GM21786 (cell line): ENCODE data around the gene PLXNA4.

Source experiments
- ATAC-seq: cut with Tn5 transposase; IDR thresholded peaks from one replicate; pipeline ENCODE4 v1.9.1; 2021; ENCODE audit not compliant: unreplicated experiment

PLXNA4 gene

DNA sequence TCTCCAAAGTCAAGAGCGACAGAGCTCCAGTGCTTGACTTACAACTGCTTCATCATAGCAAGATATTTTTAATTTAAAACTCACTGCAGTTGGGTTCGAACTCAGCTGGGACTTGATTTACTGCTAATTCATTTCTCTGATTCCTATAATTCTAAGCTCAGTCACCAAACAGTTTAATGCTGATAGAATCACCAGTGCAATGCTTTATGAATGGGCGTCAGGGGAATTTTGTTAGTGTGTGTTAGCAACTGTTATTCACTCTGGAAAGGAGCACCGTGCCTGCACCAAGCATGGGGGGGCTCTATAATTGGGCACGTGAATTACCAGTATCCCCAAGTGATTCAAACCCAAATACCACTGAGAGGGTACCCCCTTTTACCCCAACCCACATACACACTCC lies 10.4 kb downstream of the PLXNA4 start:
- no peak for ATAC-seq

DNA sequence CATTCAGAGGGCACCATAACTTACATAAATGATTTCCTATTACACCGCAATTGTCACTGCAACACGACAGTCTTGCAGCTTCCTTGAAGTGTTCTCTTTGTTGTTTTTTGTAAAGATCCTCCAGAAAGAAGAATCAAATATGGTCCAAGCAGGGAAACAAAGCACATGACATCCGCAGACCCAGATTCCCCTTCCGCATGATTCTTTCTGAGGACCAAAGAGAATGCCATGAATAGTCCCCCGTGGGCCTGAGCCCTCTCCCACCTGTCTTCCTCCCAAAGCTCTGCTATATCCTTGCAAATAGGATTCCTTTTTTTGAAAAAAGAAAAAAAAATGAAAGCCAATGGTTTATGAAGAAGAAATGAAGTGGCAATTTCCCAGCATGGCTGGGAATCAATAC lies 10.8 kb downstream of the PLXNA4 start:
- ATAC-seq: no peak

DNA sequence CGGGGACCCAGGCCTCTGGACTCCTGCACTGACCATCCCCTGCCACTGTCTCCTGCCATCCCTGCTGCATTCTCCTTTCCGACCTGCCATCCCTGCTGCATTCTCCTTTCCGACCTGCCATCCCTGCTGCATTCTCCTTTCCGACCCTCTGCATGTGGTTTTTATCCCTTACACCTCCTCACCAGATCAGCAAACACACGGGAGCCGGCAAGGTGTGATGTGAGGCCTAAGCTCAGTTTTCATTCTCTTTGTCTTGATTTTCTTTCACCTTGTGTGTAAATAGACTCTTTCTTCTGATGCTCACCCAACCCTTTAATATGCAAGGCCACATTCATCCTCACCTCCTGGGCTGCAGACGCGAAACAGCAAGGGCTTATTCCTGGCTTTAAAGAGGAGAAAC lies 11.4 kb downstream of the PLXNA4 start:
- no peak for ATAC-seq

DNA sequence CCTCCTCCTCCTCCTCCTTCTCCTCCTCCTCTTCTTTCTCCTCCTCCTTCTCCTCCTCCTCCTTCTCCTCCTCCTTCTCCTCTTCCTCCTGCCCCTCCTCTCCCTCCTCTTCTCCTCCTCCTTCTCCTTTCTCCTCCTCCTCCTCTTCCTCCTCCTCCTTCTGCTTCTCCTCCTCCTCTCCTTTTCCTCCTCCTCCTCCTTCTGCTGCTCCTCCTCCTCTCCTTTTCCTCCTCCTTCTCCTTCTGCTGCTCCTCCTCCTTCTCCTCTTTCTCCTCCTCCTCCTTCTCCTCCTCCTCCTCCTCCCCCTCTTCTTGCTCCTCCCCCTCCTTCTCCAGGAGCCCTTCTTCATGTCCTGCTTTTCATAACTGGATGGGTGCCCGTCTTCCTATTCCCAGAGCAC lies 12.2 kb downstream of the PLXNA4 start:
- no peak for ATAC-seq

DNA sequence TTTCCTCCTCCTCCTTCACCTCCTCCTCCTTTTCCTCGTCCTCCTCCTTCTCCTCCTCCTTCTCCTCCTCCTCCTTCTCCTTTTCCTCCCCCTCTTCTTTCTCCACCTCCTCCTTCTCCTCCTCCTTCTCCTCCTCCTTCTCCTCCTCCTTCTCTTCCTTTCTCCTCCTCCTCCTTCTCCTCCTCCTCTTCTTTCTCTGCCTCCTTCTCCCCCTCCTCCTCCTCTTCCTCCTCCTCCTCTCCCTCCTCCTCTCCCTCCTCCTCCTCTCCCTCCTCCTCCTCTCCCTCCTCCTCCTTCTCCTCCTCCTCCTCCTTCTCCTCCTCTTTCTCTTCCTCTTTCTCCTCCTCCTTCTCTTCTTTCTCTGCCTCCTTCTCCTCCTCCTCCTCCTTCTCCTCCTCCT lies 13.6 kb downstream of the PLXNA4 start:
- ATAC-seq: no peak

DNA sequence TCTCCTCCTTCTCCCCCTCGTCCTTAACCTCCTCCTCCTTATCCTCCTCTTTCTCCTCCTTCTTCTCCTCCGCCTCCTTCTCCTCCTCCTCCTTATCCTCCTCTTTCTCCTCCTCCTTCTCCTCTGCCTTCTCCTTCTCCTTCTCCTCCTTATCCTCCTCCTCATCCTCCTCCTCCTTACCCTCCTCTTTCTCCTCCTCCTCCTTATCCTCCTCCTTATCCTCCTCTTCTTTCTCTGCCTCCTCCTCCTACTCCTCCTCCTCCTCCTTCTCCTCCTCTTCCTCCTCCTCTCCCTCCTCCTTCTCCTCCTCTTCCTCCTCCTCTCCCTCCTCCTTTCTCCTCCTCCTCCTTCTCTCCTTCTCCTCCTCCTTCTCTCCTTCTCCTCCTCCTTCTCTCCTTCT lies 14.5 kb downstream of the PLXNA4 start:
- ATAC-seq: no peak

DNA sequence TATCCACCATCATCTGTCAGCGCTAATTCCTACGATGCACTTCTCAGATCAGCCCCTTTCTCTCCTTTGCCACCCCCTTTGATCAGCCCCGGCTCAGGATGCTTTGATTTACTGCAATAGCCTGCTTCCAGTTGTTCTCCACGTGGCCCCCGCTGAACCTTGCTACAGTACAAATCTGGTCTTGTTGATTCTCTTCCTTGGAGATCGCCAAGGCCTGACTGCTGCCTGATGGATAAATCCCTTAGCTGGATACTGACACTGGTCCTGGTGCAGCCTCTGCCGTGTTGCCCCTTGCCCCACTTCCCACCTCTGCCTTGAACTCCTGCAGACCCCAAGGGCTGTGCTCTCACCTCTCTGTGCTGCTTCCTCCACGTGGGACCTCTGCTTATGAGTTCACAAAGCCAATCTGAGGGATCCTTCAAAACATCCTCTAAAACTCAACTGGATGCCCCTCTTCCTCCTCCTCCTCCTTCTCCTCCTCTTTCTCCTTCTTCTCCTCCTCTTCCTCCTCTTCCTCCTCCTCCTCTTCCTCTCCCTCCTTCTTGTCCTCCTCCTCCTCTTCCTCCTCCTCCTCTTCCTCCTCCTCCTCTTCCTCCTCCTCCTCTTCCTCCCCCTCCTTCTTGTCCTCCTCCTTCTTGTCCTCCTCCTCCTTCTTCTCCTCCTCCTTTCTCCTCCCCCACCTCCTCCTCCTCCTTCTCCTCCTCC lies 15.3 kb downstream of the PLXNA4 start:
- no peak for ATAC-seq

DNA sequence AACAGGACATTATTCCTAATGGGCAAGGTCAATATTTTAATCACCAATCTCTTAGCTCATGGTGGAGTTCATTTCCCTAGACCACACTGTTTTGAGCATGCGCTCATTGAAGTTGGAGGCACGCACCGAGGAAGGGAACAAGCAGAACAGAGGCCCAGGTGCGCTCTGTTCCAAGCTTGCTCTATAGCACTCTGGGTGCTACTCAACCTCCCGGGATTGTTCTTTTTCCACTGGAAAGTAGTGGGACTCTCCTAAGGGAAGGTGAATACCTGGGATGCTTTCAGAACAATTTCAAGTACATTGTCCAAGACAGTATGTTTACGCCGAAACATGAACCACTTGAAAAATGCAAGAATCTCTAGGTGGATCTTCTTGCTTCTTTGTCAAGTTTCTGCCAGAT lies 16.2 kb downstream of the PLXNA4 start:
- ATAC-seq: no peak

DNA sequence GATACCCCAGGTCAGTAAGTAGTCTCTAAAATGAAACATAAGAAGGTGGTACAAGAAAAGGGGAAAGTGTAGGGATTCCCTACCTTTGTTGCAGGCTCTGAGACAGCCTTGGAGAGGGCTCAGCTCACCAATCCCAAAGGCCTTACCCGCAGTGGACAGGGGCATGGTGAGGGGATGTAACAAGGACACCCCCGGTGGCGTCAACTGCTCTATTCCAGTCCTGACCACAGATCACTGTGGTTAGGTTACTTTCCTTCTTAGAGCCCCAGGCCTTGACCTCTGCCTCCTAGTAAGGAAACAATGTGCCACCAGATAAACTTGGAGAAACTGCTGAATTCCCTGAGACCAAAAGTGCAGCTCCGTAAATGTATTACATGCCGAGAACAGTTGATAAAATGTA lies 17.5 kb downstream of the PLXNA4 start:
- ATAC-seq: no peak

DNA sequence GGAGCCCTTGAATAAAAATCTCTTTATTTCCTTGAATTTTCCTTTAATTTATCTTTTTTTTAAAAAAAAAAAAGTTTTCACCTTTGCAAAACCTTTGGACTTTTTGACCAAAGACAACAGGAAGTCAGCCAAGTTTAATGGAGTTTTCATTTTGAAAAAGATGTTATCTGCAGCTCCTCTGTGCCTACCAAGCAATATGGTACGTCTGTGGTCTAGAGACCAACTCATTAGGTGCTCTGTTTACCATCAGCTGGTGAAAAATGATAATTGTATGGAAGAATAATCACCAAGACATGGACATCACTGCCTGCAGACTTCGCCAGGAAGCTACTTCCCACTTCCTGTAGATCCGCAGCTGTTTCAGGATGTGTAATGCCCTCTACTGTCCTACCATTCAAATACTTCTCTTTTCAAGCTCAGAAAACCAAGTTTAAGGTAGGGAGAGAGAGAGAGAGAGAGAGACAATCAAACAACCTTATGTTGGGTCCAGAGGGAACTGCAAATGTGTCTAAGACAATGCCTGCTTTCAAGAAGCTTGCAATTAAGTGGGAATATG lies 18.7 kb downstream of the PLXNA4 start:
- no peak for ATAC-seq

DNA sequence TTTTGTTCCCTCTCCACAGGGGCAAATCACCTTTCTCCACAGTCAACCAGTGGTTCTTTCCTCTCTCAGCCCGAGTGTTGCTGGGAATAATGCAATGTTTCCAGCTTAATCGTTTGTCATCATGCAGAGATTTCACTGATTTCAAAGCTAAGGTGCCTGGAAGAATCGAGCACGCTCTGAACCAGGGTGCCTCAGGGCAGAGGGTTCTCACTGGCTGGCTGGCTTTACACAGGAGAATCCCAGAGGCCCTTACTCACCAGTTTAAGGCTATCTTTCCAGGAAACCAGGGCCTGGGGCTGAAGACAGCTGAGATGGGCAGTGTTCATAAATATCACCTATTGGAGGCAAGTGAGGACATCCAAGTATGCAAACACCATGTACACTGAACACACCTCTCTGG lies 21.8 kb downstream of the PLXNA4 start:
- ATAC-seq: no peak

DNA sequence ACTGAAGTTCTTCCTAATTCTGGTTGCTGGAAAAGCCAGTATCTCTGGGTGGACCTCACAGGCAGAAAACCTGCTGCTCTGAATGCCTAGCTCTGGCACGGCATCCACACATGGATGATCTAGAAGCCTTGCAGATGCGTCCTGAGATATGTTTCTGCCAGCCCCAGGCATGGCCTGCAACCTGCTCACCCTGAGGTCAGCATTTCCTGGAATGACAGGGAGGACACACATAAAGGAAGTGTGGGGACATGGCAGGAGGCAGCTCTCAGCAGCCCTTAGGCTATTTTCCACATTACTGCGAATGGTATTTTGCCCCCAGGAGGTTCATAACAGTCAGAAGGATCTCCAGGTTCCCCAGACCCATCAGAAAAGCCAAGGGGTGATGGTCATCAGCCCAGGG lies 23.2 kb downstream of the PLXNA4 start:
- ATAC-seq: no peak

DNA sequence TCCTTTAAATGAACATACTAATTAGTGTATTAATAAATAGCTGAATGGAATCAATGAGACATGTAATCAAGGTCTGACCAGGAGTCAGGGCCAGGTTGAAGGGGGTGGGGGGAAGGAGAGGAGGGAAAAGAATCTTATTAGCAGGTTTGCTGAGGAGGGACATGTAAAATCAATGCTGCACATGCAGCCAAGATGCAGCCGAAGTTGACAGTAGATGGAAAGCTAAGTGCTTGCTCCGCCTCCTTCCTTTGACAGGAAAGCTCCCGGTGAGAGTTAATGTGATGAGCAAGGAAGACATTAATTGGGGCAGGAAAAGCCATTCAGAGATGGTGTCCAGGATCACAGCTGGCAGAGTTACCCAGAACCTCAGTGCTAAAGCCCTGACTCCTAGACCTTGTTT lies 24.4 kb downstream of the PLXNA4 start:
- ATAC-seq: no peak

DNA sequence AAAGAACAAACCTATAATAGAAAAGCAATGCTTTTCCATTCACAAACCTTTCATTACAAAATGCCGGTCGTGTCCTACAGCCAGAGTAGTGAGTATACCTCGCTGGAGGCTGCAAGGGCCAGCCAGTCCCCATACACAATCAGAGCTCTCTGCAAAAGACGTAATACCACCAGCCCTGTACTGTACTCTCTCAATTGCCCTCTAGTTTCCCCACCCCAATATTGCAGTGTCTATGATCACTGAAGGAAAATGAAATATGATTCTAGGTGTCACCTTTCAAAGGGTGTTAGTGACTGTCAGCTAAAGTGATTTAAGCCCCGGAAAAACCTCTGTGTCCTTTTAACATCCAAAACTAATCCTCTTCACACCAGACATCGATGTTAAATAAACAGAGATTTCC lies 24.8 kb downstream of the PLXNA4 start:
- no peak for ATAC-seq

DNA sequence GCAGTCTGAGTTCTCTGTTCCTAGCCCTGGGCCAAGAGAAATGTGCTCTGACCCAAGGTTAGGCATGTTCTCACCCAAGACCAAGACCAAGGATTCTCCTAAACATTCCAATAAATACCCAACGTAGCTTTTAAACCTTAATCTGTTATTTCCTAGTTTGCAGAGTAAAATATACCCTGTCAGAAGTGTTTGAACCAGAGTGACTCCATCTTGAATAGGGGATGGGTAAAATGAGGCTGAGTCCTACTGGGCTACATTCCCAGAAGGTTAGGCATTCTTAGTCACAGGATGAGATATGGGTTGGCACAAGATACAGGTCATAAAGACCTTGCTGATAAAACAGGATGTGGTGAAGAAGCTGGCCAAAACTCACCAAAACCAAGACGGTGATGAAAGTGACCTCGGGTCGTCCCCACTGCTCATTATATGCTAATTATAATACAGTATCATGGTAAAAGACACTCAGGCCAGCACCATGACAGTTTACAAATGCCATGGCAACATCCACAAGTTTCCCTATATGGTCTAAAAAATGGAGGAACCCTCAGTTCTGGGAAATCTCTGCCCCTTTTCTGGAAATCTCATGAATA lies 27.7 kb downstream of the PLXNA4 start:
- no peak for ATAC-seq

DNA sequence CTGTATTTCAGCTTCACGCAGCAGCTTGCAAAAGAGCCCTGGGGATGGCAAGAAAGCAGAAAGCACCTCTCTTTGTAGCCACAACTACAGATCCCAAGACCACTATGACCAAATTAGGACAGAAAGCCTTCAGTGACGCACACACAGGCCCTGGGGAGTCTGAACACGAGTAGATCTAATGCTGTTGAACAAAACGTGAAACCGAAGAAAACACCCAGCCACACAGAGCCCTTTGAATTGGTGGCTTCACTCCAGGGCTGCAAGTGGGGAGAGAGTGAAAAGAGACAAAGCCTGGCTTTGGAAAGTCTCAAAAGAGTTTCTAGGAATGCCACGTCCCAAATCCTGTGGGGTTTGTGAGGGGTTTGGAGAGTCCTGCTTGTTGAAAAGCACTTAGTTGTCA lies 28.4 kb downstream of the PLXNA4 start:
- ATAC-seq: no peak

DNA sequence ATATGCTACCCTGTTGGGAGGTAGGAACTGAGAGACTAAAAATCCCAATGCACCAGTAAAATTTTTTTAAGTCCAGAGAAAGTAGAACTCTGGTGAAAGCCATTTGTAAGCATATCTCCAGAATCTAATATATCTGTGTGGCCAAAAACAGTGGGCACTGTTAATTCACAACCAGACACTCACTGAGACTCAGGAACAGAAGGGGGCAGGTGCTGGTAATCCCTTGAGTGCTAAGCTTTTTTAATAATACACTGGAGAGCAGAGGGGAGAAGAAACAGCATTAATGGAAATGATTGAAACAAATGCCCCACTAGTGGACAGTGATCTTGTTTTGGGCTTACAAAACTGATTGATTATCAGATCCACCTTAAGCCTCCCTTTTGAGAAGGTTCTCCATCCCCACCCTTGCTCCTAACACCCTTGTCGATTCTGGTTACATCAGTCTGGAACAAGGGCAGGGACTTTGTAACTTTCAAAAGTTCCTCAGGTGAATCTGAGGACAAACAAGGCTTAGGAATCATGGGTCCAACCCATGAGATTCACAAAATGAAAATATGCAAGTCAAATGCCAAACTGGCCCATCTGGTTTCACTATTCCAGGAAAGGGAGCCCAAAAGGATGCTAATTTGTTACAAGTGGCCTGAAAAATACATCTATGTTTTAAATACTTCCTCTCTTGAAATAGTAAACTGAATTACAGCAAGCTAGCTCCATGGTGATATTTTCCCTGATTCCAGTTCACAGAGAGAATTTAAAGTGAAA lies 29.7 kb downstream of the PLXNA4 start:
- no peak for ATAC-seq

DNA sequence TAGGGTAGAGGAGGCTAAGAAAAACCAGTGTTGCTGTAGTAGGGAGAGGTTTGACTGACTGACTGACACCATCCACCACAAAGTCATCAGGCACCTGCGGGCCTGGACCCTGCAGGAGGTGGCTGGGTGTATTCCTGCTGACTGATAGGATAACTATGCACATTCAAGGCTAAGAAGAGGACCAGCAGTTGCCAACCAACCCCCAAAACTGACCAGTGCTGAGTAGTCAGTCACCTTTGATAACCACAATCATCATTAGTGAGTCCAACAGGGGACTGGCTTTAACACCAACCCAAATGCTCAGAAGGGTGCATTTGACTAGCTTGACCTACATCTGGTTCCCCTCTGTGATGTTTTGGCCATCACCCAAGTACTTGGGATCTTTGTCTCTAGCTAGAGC lies 30.5 kb downstream of the PLXNA4 start:
- ATAC-seq: no peak

DNA sequence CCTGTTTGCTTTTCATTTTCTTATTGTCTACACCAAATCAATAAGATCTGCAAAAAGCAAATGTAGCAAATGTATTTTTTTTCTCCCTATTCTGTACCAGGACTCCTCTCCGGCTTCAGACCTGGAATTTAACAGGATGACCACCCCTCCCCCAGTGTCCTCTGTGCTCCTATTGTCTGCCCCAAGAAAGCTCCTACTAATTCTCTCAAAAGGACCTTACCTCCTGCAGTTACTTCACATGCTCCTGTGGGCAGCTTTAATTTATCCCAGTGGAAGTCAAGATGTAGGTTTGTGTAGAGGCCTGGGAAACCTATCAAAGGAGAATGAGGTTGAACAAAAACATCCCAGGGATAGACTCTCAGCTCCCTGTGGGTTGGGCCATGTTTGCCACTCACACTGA lies 31.3 kb downstream of the PLXNA4 start:
- ATAC-seq: no peak

DNA sequence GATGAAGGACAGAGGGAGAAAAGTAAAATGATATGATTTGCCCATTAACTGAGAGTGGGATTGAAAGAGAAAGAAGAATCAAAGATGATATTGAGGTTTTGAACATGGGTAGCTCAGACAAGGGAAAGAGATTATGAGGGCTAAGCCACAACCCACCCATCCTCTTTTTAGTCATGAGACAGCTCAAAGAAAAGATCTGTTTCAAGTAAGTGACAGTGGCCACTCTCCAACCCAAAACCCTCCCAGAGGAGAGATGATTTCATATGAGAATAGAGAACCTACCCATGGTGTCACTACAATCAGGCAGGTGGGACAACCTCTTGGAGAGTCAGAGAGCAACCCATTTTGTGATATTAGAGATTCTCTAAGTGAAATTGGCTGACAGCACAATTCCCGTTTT lies 32.2 kb downstream of the PLXNA4 start:
- no peak for ATAC-seq

DNA sequence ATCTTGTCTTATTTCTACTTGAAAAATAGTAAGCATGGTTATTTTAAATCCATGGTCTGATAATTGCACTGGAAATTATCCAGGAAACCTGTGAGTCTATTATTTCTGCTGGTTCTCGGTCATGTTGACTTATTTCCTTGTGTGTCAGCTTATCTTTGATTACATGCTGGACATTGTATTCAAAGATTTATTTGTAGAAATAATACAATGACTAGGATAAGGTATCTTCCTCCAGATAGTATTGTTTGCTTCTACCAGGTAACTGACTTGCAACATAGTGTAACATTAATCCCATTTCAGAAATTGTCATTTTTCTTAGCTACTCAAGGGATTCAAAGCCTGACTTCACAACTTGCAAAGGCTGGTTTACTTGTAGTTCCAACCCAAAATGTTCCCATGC lies 33.4 kb downstream of the PLXNA4 start:
- ATAC-seq: no peak

DNA sequence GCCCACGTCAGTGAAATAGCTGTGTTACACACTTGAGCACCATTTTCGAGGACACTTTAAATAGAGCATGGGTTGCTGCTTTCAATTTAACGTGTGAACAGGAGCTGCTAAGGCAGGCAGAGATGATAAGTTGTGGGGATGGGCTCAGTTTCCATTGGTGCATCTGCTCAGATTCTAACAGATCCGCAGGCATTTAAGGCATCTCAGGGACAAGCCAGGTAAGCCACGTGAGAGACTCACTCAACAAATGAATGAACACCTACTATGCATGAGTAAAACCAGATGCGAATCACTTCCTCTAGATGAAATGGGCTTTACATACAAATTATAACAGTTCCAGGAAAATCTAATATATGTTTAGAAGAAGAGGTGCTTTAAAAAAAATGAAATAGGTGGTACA lies 34.6 kb downstream of the PLXNA4 start:
- no peak for ATAC-seq
